ENCODE measurements around the gene GAL3ST2. TPM values are rescaled to one million over a fixed set of nuclear protein-coding genes. Genes with fewer than 3 reads are reported as not detected.

Gene GAL3ST2
- 0.25 and 0.44 TPM in 2 replicates for total RNA-seq

DNA sequence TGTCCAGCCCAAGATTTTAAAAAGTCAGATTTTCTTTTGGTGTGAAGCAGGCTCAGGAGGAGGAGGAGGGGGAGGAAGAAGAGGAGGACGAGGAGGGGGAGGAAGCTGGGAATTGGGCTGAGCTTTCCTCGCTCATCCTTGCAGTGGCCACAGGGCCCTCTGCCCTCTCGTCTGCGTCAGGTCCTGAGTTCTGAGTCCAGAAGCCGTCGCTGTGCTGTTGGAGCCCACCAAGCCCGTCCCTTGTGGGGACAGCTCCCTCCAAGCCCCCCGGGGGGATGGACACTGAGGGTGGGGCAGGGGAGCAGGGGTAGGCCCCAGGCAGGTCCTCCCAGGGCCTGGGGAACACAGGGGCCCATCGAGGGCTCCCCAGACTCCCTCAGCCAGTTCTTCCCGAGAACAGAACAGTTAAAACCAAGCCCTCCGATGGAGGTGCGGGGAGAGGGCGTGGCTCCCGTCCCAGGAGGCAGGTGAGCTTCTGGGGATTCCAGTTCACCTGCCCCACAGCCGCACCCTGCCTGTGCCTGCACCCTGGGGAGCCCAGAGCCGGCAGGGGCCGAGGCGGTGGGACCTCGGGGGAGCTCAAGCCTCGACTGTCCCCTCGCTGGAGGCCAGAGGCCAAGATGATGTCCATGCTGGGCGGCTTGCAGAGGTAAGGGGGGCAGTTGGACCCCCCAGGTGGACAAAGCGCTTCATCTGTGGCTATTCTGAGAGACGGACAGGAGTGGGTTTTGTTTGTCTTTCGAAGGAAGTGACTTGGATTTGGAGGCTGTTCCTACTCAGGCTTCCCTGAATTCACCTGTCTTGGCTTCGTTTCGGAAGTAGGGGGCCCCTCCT is at the start of gene GAL3ST2:
GAL3ST2 (plus strand) TSS at position 487 of the 834 bp plus-strand sequence; CDS start at position 621, 134 bp downstream.

DNA sequence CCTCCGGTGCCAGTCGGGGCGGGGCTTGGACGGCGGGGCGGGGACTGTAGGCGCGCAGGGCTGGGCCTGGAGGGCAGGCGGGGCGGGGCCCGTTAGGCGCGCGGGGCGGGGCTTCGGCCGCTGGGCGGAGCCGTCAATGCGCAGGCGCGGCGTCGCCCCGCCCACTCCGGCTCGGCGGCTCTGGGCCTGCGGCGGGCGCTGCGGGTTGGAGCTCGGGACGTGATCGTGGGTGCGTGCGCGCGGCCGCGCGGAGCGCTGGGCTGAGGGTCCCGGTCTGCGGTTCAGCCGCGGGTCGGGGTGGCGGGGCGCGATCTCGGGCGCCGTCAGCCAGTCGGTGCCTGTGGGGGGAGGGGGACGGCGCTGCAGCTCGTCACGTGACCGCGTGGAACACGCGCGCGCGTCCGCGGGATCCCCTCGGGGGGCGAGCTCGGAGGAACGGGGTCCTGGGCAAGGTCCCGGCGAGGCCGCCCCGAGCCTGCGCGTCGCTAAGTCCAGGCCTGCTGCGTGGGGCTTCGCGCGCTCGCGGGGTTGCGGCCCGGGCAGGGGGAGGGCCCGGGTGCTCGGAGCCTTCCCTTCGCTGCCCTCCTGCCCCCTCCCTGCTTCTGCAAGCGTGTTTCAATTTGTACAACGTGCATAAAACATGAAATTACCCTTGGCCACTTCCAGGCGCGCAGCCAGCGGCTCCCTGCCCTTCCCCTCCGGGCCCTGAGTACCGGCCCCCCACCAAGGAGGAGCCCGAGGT is 42.0 kb upstream of the GAL3ST2 start, which contains the start of gene D2HGDH:
D2HGDH (plus strand) TSS at position 164 of the 742 bp plus-strand sequence. CDS start 595 bp downstream, outside the sequence.

DNA sequence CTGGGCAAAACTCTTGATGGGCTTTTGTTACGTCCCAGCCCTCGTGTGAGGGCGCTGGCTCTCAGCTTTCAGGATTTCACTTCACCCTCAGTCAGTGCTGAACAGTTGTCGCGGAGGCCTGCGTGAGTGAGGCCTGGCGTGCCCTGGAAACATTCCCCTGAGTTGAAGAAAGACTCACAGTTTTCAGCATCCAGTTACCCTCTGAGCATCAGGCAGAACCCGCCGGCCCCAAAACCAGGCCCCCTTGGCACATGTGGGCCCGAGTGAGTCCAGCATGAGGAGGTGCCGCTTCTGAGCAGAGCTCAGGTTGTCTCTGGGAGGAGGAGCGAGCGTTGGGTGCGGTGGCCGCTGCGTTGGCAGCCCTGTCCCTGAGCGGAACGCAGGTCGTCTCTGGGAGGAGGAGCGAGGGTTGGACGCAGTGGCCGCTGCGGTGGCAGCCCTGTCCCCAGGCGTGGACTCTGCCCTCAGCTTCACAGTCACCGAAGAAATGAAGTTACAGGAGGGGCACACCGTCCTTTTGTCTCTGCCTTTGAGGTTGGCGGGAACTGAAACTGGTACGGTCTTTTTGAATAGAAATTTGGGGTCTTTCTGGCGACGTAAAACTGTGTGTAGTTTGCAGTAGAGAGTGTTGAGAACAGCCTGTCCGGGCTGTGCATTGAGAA is 32.2 kb downstream of the GAL3ST2 start, which contains the start of gene NEU4:
NEU4 (plus strand) TSS at position 473 of the 662 bp plus-strand sequence. CDS start 5,292 bp downstream, outside the sequence.

Other genes starting within 250 kb of the GAL3ST2 start
- 10.6 and 13.6 TPM in 2 replicates for gene BOK, start 218.1 kb upstream of the GAL3ST2 start, total RNA-seq
- 44.4 and 47.7 TPM in 2 replicates for gene THAP4, start 139.7 kb upstream of the GAL3ST2 start, total RNA-seq
- gene ATG4B, start 139.1 kb upstream of the GAL3ST2 start, total RNA-seq: 54.0 and 78.8 TPM in 2 replicates
- gene DTYMK, start 90.0 kb upstream of the GAL3ST2 start, total RNA-seq: 32.7 and 83.3 TPM in 2 replicates
- 23.4 and 26.9 TPM in 2 replicates for gene ING5, start 74.8 kb upstream of the GAL3ST2 start, total RNA-seq
- 22.7 and 28.5 TPM in 2 replicates for gene D2HGDH, start 42.2 kb upstream of the GAL3ST2 start, total RNA-seq
- gene NEU4, start 32.4 kb downstream of the GAL3ST2 start, total RNA-seq: 0.50 TPM in 1 of 2 replicates, not detected in the other
- not detected in 2 replicates for gene PDCD1, start 82.1 kb downstream of the GAL3ST2 start, total RNA-seq
- not detected in 2 replicates for gene RTP5, start 92.9 kb downstream of the GAL3ST2 start, total RNA-seq